PC-3 (cell line): ENCODE measurements around the gene PARD6B.

Experiments
- EZH2 ChIP-seq: fragments of 300-600 bp; sonication (generic); IDR thresholded peaks from one replicate; pipeline ENCODE4 v1.6.1; 2017; ENCODE audit warnings: antibody characterized with exemption, mild to moderate bottlenecking, low read length; ENCODE audit not compliant: unreplicated experiment
- EZH2phosphoT487 ChIP-seq: fragments of 300-600 bp; sonication (generic); IDR thresholded peaks from 2 replicates; pipeline ENCODE4 v1.6.1; 2018; ENCODE audit warnings: mild to moderate bottlenecking, antibody characterized with exemption, low read length, borderline replicate concordance
- TF ChIP-seq, protein P1 (sequence below): fragments of 300-600 bp; sonication (generic); conservative IDR thresholded peaks from 2 replicates; pipeline ENCODE4 v1.5.1; 2017; ENCODE audit warnings: antibody characterized with exemption, low read depth, mild to moderate bottlenecking, low read length

DNA sequence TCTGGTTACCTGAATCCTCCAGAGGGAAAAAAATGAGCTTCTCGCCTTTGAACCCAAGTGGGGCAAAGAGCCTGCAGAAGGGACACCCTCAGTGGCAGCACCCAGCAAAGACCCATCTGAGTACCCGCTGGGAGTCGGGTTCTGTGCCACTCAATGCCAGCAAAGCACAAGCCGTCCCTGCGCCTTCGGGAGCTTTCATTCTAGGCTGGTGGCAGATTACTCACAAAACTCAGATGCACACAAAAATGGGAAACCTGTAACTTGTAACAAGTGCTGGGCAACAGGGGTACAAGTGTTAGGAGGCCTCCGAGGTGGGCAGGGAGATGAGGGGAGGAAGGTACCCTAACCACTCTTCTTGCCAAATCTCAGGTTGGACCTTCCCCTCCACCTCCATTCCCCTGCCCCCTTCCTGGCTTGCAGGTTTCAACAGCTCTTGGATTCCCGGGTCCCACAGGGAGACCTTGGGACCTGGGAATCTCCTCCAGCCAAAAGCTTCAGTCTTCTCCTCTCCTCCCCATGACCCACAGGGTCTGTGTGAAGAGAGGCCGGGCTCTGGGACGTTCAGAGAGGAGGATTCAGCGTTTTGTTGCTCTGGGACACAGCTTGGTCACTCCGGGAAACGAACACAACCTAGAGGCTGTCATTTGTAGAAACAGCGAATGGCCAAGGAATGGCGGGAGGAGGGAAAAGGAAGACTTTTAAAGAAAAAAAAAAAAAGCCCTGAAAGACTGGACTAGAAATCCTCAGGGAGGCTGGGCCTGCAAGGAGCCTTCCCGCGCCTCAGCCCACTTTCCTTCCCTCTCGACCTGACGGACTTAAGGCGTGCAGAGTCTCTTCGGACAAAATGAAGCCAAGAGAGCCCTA, 1.2 kb upstream of the PARD6B start:
- TF ChIP-seq, protein P1, sequence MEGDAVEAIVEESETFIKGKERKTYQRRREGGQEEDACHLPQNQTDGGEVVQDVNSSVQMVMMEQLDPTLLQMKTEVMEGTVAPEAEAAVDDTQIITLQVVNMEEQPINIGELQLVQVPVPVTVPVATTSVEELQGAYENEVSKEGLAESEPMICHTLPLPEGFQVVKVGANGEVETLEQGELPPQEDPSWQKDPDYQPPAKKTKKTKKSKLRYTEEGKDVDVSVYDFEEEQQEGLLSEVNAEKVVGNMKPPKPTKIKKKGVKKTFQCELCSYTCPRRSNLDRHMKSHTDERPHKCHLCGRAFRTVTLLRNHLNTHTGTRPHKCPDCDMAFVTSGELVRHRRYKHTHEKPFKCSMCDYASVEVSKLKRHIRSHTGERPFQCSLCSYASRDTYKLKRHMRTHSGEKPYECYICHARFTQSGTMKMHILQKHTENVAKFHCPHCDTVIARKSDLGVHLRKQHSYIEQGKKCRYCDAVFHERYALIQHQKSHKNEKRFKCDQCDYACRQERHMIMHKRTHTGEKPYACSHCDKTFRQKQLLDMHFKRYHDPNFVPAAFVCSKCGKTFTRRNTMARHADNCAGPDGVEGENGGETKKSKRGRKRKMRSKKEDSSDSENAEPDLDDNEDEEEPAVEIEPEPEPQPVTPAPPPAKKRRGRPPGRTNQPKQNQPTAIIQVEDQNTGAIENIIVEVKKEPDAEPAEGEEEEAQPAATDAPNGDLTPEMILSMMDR: no peak
- TF ChIP-seq EZH2phosphoT487: no peak
- no peak for TF ChIP-seq EZH2
